IPS-18c (cell line): ENCODE data around the gene LEMD1.

ENCODE experiments used
- H3K4me3 ChIP-seq: 2 replicates; pipeline ENCODE4 v1.7.0; 2013; ENCODE audit warnings: low read depth, mild to moderate bottlenecking, low read length, moderate library complexity; ENCODE audit not compliant: insufficient read depth
- H3K9me3 ChIP-seq: one replicate; pipeline ENCODE4 v1.6.1; 2013; ENCODE audit warnings: mild to moderate bottlenecking, low read length, moderate library complexity; ENCODE audit not compliant: control insufficient read depth, insufficient read depth

Gene LEMD1

GRCh38 chr1:205449254-205449749, 27.4 kb upstream of the LEMD1 start:
- peak overlapping the region; percentile 42 for H3K4me3 ChIP-seq
- no peaks in the 10 kb centered on the region for H3K9me3 ChIP-seq

- Histone ChIP-seq H3K9me3 (no peaks in the 10 kb centered on the region), H3K4me3 (peak overlapping the region; percentile 42)
Measured at GRCh38 chr1:205448540-205449253, 26.8 kb upstream of the LEMD1 start.

GRCh38 chr1:205447457-205448341, 25.8 kb upstream of the LEMD1 start:
- H3K4me3 ChIP-seq = peak overlapping the region; percentile 34
- no peaks in the 10 kb centered on the region for H3K9me3 ChIP-seq

- H3K9me3 ChIP-seq = no peaks in the 10 kb centered on the region
- H3K4me3 ChIP-seq = no peak overlapping the region
Measured at GRCh38 chr1:205446828-205447227, 25.0 kb upstream of the LEMD1 start.

- no peak overlapping the region for H3K4me3 ChIP-seq
- no peaks in the 10 kb centered on the region for H3K9me3 ChIP-seq
Measured at GRCh38 chr1:205445646-205445935, 23.7 kb upstream of the LEMD1 start.

- H3K4me3 ChIP-seq = no peak overlapping the region
Measured at GRCh38 chr1:205444931-205445645, 23.2 kb upstream of the LEMD1 start.

GRCh38 chr1:205444300-205444930, 22.6 kb upstream of the LEMD1 start:
- H3K4me3 ChIP-seq = no peak overlapping the region
- H3K9me3 ChIP-seq = no peaks in the 10 kb centered on the region

More at GRCh38 chr1:205444931-205445645, 23.2 kb upstream of the LEMD1 start:
- no peaks in the 10 kb centered on the region for H3K9me3 ChIP-seq

GRCh38 chr1:205443585-205444299, 21.9 kb upstream of the LEMD1 start:
- Histone ChIP-seq H3K9me3 (no peaks in the 10 kb centered on the region), H3K4me3 (no peak overlapping the region)

GRCh38 chr1:205442051-205442725, 20.3 kb upstream of the LEMD1 start:
- no peak overlapping the region for H3K4me3 ChIP-seq
- no peaks in the 10 kb centered on the region for H3K9me3 ChIP-seq

GRCh38 chr1:205441716-205442050, 19.8 kb upstream of the LEMD1 start:
- no peaks in the 10 kb centered on the region for H3K9me3 ChIP-seq
- no peak overlapping the region for H3K4me3 ChIP-seq

- Histone ChIP-seq H3K4me3 (no peak overlapping the region), H3K9me3 (no peaks in the 10 kb centered on the region)
Measured at GRCh38 chr1:205441318-205441633, 19.4 kb upstream of the LEMD1 start.

- H3K9me3 ChIP-seq = no peaks in the 10 kb centered on the region
- peak overlapping the region; percentile 2; the same call in 1 of the 2 replicates for H3K4me3 ChIP-seq
Measured at GRCh38 chr1:205440476-205441317, 18.8 kb upstream of the LEMD1 start.

- Histone ChIP-seq H3K9me3 (no peaks in the 10 kb centered on the region), H3K4me3 (no peak overlapping the region)
Measured at GRCh38 chr1:205440121-205440475, 18.2 kb upstream of the LEMD1 start.

GRCh38 chr1:205438213-205439158, 16.6 kb upstream of the LEMD1 start:
- no peaks in the 10 kb centered on the region for H3K9me3 ChIP-seq
- H3K4me3 ChIP-seq = no peak overlapping the region

GRCh38 chr1:205437570-205437969, 15.7 kb upstream of the LEMD1 start:
- Histone ChIP-seq H3K4me3 (no peak overlapping the region), H3K9me3 (no peaks in the 10 kb centered on the region)
